NOMO-1 (cell line): ENCODE results near the gene CST6.
"Not testable (repeated sequence)": the region's sequence is repeated elsewhere in the genome, so short reads cannot be mapped to it uniquely, and the experiment has no call there.

Experiments
- DNase-seq, 2 experiments: peaks; one replicate each; lab custom pipeline; 2025; ENCODE audit not compliant: unreplicated experiment in 2 of 2; lab: John Stamatoyannopoulos, UW

The CST6 gene

GRCh38 chr11:65982824-65983588, 28.8 kb upstream of the CST6 start:
- DNase-seq, result no peak

GRCh38 chr11:65983589-65983987, 28.2 kb upstream of the CST6 start:
- no peak for DNase-seq

- no peak for DNase-seq
These were observed 24.5 kb upstream of the CST6 start for GRCh38 chr11:65987336-65987735.

- peak; percentile 77 to 95 for DNase-seq
These were observed 22.8 kb upstream of the CST6 start for GRCh38 chr11:65988791-65989592.

- DNase-seq, result no peak
These were observed 19.8 kb upstream of the CST6 start for GRCh38 chr11:65992056-65992455.

- DNase-seq, result no peak
These were observed 14.5 kb upstream of the CST6 start for GRCh38 chr11:65997286-65997685.

GRCh38 chr11:66001942-66002647, 9.7 kb upstream of the CST6 start, which contains the start of the genes BANF1 and EIF1AD:
Gene BANF1 (plus strand): TSS chr11:66002503. CDS start chr11:66003251, 748 bp downstream.
Gene EIF1AD (minus strand): TSS chr11:66002157. CDS start chr11:66000389, 1,768 bp downstream.
- DNase-seq, result peak; percentile 99 to 100

- peak; percentile 26 to 55 for DNase-seq
These were observed 9.1 kb upstream of the CST6 start for GRCh38 chr11:66002648-66003225.

GRCh38 chr11:66003291-66003690, 8.5 kb upstream of the CST6 start:
- DNase-seq, result no peak

GRCh38 chr11:66004186-66004585, 7.6 kb upstream of the CST6 start:
- no peak for DNase-seq

GRCh38 chr11:66006134-66006890, 5.5 kb upstream of the CST6 start:
- DNase-seq, result no peak

- no peak for DNase-seq
These were observed 5.0 kb upstream of the CST6 start for GRCh38 chr11:66006891-66007176.

GRCh38 chr11:66007201-66007634, 4.6 kb upstream of the CST6 start:
- DNase-seq, result no peak

- no peak for DNase-seq
These were observed 3.7 kb upstream of the CST6 start for GRCh38 chr11:66008095-66008467.

- DNase-seq, result no peak
These were observed 3.2 kb upstream of the CST6 start for GRCh38 chr11:66008468-66009101.

GRCh38 chr11:66010036-66010435, 1.8 kb upstream of the CST6 start:
- not testable (repeated sequence) for DNase-seq

- no peak for DNase-seq
These were observed 496 bp upstream of the CST6 start for GRCh38 chr11:66011239-66011784.

- no peak for DNase-seq
These were observed 650 bp downstream of the CST6 start for GRCh38 chr11:66012371-66012945.
